GM18499 (cell line): ENCODE data around the gene HAAO.
A peak's percentile ranks its signal among the peaks of the same experiment; 100 is the strongest.
"Not testable (repeated sequence)": the region's sequence is repeated elsewhere in the genome, so short reads cannot be mapped to it uniquely, and the experiment has no call there.

Experiments used
- ATAC-seq: cut with Tn5 transposase; IDR thresholded peaks from one replicate; pipeline ENCODE4 v1.9.1; 2021; ENCODE audit warnings: moderate number of reproducible peaks; ENCODE audit not compliant: insufficient read depth, unreplicated experiment

HAAO gene

GRCh38 chr2:42754021-42754775 is 38.2 kb downstream of the HAAO start:
- peak; percentile 60 for ATAC-seq

- no peak for ATAC-seq
Observed at GRCh38 chr2:42752816-42753813, 39.3 kb downstream of the HAAO start.

- ATAC-seq, result peak; percentile 49
Observed at GRCh38 chr2:42752314-42752713, 40.1 kb downstream of the HAAO start.

GRCh38 chr2:42748840-42749239 is 43.5 kb downstream of the HAAO start:
- no peak for ATAC-seq

- no peak for ATAC-seq
Observed at GRCh38 chr2:42747422-42747821, 45.0 kb downstream of the HAAO start.

- no peak for ATAC-seq
Observed at GRCh38 chr2:42744545-42745082, 47.8 kb downstream of the HAAO start.

GRCh38 chr2:42743659-42743990 is 48.8 kb downstream of the HAAO start:
- no peak for ATAC-seq

- no peak for ATAC-seq
Observed at GRCh38 chr2:42742740-42743658, 49.4 kb downstream of the HAAO start.

- ATAC-seq, result no peak
Observed at GRCh38 chr2:42741140-42741539, 51.2 kb downstream of the HAAO start.

GRCh38 chr2:42736598-42737322 is 55.6 kb downstream of the HAAO start:
- no peak for ATAC-seq

GRCh38 chr2:42733852-42734251 is 58.5 kb downstream of the HAAO start:
- ATAC-seq, result no peak

- ATAC-seq, result not testable (repeated sequence)
Observed at GRCh38 chr2:42731316-42731715, 61.1 kb downstream of the HAAO start.

GRCh38 chr2:42726680-42727079 is 65.7 kb downstream of the HAAO start:
- ATAC-seq, result no peak

GRCh38 chr2:42725657-42726056 is 66.7 kb downstream of the HAAO start:
- ATAC-seq, result no peak

GRCh38 chr2:42724886-42725285 is 67.5 kb downstream of the HAAO start:
- ATAC-seq, result no peak

- ATAC-seq, result no peak
Observed at GRCh38 chr2:42723465-42723864, 68.9 kb downstream of the HAAO start.

GRCh38 chr2:42722320-42723190 is 69.8 kb downstream of the HAAO start:
- peak; percentile 98 for ATAC-seq

- ATAC-seq, result no peak
Observed at GRCh38 chr2:42721898-42722297, 70.5 kb downstream of the HAAO start.
